HepG2 (cell line): Measurements from ENCODE around the gene CD19. TPM values are rescaled to one million over a fixed set of nuclear protein-coding genes. Genes with fewer than 3 reads are reported as not detected.
A peak's percentile ranks its signal among the peaks of the same experiment; 100 is the strongest.

Experiments used
- CSRNP2 ChIP-seq: sonication (generic); formaldehyde crosslinking; conservative IDR thresholded peaks from 2 replicates; pipeline ENCODE4 v1.8.0; 2022; ENCODE audit warnings: low read depth, missing genetic modification reagents
- DNMT3B ChIP-seq: conservative IDR thresholded peaks from 2 replicates; pipeline ENCODE4 v1.6.1; 2016; ENCODE audit warnings: missing biosample characterization, control low read depth
- DR1 ChIP-seq: sonication (generic); formaldehyde crosslinking; IDR thresholded peaks from 2 replicates; pipeline ENCODE4 v1.8.0; 2021; ENCODE audit warnings: mild to moderate bottlenecking, missing genetic modification reagents, inconsistent platforms
- FOXK2 ChIP-seq: fragments of 450-650 bp; IDR thresholded peaks from 2 replicates; pipeline ENCODE4 v1.6.1; 2016
- IRX3 ChIP-seq: sonication (generic); formaldehyde crosslinking; IDR thresholded peaks from 2 replicates; pipeline ENCODE4 v1.8.1; 2023; ENCODE audit warnings: mild to moderate bottlenecking, low read depth, missing genetic modification reagents, borderline replicate concordance
- NKX3-1 ChIP-seq: sonication (generic); formaldehyde crosslinking; IDR thresholded peaks from 2 replicates; pipeline ENCODE4 v1.5.0; 2020; ENCODE audit warnings: missing genetic modification reagents
- NR2F6 ChIP-seq, 2 experiments: IDR thresholded peaks; 2 replicates each; pipeline ENCODE4 v1.6.1; 2016; ENCODE audit warnings: antibody characterized with exemption in 1 of 2, mild to moderate bottlenecking in 1 of 2
- PRPF4 ChIP-seq: fragments of 200-400 bp; formaldehyde crosslinking; IDR thresholded peaks from 2 replicates; pipeline ENCODE4 v1.6.1; 2016; ENCODE audit warnings: low read length, low read depth; ENCODE audit not compliant: poor library complexity, severe bottlenecking
- RAD21 ChIP-seq: fragments of 450-650 bp; formaldehyde crosslinking; IDR thresholded peaks from 2 replicates; pipeline ENCODE4 v1.5.0; 2020; ENCODE audit warnings: mild to moderate bottlenecking
- RORA ChIP-seq: sonication (generic); formaldehyde crosslinking; IDR thresholded peaks from 2 replicates; pipeline ENCODE4 v1.5.0; 2020; ENCODE audit warnings: mild to moderate bottlenecking, missing genetic modification reagents, moderate library complexity
- SAFB2 ChIP-seq: sonication (generic); formaldehyde crosslinking; IDR thresholded peaks from 2 replicates; pipeline ENCODE4 v1.5.1; 2020; ENCODE audit warnings: missing genetic modification reagents, low read depth, mild to moderate bottlenecking, borderline replicate concordance
- ZBTB38 ChIP-seq: sonication (generic); formaldehyde crosslinking; IDR thresholded peaks from 2 replicates; pipeline ENCODE4 v1.5.1; 2020; ENCODE audit warnings: mild to moderate bottlenecking, missing genetic modification reagents
- ZMYM4 ChIP-seq: sonication (generic); formaldehyde crosslinking; IDR thresholded peaks from 2 replicates; pipeline ENCODE4 v1.8.1; 2023; ENCODE audit warnings: mild to moderate bottlenecking, missing genetic modification reagents
- ZNF550 ChIP-seq: sonication (generic); formaldehyde crosslinking; IDR thresholded peaks from 2 replicates; pipeline ENCODE4 v1.4.0; 2020; ENCODE audit warnings: mild to moderate bottlenecking, missing genetic modification reagents, borderline replicate concordance
- ZNF780A ChIP-seq: sonication (generic); formaldehyde crosslinking; IDR thresholded peaks from 2 replicates; pipeline ENCODE4 v1.8.0; 2022; ENCODE audit warnings: mild to moderate bottlenecking, missing genetic modification reagents, moderate library complexity
- ZSCAN20 ChIP-seq: sonication (generic); formaldehyde crosslinking; IDR thresholded peaks from 2 replicates; pipeline ENCODE4 v1.4.0; 2020; ENCODE audit warnings: missing genetic modification reagents, mild to moderate bottlenecking, borderline replicate concordance
- polyA plus RNA-seq, 8 experiments: library from polyadenylated mRNA; depleted of rRNA in 3 of 8; stranded (reverse) in 7 of 8; unstranded in 1 of 8; fragments of >200 nt; fragmentation: Illumina TruSeq in 4 of 8; extraction: Trizol in 4 of 8; gene quantifications; 2 replicates each; pipeline versions ENCODE4 v1.2.1 to v1.2.3, GENCODE V29; 2011 to 2016; ENCODE audit warnings: low read depth in 4 of 8, missing spikeins in 1 of 8, mixed read lengths in 1 of 8; ENCODE audit not compliant: insufficient read depth in 1 of 8
- total RNA-seq, 5 experiments: library from RNA; depleted of rRNA; stranded (reverse); fragments of >200 nt; fragmentation: Illumina TruSeq; extraction: Trizol; gene quantifications; 2 replicates each; pipeline ENCODE4 v1.2.3, GENCODE V29; 2016; ENCODE audit warnings: low read depth in 1 of 5
- TF ChIP-seq, protein P1 (sequence below): sonication (generic); formaldehyde crosslinking; conservative IDR thresholded peaks from 2 replicates; pipeline ENCODE4 v1.8.1; 2023; ENCODE audit warnings: missing genetic modification reagents
- TF ChIP-seq, protein P2 (sequence below): sonication (generic); formaldehyde crosslinking; IDR thresholded peaks from 2 replicates; pipeline ENCODE4 v1.5.0; 2020; ENCODE audit warnings: mild to moderate bottlenecking, missing genetic modification reagents, borderline replicate concordance
- TF ChIP-seq, protein P3 (sequence below): sonication (generic); formaldehyde crosslinking; IDR thresholded peaks from 2 replicates; pipeline ENCODE4 v1.8.1; 2023; ENCODE audit warnings: mild to moderate bottlenecking, missing genetic modification reagents
- TF ChIP-seq, protein P4 (sequence below): sonication (generic); formaldehyde crosslinking; IDR thresholded peaks from 2 replicates; pipeline ENCODE4 v1.5.1; 2020; ENCODE audit warnings: missing genetic modification reagents, mild to moderate bottlenecking, borderline replicate concordance

The CD19 gene
- total and polyA plus RNA-seq, 2 of the 13 experiments (the other 11 are each of a cell fraction or from before 2014, with no cell fraction given) = 0.55 to 1.1 TPM

DNA sequence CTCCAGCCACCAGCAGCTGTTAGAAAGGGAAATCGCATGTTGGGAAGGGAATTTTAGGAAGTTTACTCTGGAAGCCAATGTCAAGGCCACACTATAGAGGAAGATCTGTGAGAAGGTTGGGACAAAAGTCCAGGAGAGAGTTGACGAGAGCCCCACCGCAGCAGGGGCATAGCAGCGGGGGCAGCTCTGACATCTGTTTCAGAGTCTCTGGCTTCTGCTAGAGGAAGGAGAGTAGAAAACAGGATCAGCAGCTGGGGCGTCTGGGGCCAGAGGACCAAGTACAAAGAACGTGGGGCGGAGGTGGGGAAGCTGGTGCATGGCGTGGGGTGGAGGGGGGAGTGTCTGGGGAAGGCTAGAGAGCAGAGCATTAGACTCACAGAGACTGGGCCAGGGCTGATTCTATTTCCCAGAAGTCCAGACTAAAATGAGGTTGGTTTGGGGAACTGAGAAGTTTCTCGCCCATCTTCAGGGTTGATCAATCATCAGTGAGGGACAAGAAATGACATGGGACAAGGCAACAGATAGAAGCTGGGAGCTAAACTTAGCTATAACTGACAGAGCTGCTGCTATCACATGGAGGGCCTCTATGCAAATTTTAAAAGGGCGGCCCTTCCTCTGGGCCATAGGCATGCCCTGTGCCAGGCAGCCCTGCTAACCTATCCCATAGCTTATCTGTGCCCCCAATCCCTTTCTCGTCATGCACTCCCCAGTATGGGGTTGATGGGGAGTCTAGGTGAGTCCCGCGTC lies 7.9 kb upstream of the CD19 start (continued):
- TF ChIP-seq, protein P1, sequence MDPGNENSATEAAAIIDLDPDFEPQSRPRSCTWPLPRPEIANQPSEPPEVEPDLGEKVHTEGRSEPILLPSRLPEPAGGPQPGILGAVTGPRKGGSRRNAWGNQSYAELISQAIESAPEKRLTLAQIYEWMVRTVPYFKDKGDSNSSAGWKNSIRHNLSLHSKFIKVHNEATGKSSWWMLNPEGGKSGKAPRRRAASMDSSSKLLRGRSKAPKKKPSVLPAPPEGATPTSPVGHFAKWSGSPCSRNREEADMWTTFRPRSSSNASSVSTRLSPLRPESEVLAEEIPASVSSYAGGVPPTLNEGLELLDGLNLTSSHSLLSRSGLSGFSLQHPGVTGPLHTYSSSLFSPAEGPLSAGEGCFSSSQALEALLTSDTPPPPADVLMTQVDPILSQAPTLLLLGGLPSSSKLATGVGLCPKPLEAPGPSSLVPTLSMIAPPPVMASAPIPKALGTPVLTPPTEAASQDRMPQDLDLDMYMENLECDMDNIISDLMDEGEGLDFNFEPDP (CRISPR knock-in tag) = no peak
- TF ChIP-seq, protein P2, sequence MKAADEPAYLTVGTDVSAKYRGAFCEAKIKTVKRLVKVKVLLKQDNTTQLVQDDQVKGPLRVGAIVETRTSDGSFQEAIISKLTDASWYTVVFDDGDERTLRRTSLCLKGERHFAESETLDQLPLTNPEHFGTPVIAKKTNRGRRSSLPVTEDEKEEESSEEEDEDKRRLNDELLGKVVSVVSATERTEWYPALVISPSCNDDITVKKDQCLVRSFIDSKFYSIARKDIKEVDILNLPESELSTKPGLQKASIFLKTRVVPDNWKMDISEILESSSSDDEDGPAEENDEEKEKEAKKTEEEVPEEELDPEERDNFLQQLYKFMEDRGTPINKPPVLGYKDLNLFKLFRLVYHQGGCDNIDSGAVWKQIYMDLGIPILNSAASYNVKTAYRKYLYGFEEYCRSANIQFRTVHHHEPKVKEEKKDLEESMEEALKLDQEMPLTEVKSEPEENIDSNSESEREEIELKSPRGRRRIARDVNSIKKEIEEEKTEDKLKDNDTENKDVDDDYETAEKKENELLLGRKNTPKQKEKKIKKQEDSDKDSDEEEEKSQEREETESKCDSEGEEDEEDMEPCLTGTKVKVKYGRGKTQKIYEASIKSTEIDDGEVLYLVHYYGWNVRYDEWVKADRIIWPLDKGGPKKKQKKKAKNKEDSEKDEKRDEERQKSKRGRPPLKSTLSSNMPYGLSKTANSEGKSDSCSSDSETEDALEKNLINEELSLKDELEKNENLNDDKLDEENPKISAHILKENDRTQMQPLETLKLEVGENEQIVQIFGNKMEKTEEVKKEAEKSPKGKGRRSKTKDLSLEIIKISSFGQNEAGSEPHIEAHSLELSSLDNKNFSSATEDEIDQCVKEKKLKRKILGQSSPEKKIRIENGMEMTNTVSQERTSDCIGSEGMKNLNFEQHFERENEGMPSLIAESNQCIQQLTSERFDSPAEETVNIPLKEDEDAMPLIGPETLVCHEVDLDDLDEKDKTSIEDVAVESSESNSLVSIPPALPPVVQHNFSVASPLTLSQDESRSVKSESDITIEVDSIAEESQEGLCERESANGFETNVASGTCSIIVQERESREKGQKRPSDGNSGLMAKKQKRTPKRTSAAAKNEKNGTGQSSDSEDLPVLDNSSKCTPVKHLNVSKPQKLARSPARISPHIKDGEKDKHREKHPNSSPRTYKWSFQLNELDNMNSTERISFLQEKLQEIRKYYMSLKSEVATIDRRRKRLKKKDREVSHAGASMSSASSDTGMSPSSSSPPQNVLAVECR (CRISPR knock-in tag) = no peak
- no peak for TF ChIP-seq DR1
- no peak for TF ChIP-seq SAFB2
- no peak for TF ChIP-seq ZNF550 (CRISPR knock-in tag)
- 0 out of 2 replicates have a peak, but pooled peaks have one; percentile 31 for TF ChIP-seq ZMYM4 (CRISPR knock-in tag)
- no peak for TF ChIP-seq RAD21 (CRISPR knock-in tag)
- TF ChIP-seq, protein P3, sequence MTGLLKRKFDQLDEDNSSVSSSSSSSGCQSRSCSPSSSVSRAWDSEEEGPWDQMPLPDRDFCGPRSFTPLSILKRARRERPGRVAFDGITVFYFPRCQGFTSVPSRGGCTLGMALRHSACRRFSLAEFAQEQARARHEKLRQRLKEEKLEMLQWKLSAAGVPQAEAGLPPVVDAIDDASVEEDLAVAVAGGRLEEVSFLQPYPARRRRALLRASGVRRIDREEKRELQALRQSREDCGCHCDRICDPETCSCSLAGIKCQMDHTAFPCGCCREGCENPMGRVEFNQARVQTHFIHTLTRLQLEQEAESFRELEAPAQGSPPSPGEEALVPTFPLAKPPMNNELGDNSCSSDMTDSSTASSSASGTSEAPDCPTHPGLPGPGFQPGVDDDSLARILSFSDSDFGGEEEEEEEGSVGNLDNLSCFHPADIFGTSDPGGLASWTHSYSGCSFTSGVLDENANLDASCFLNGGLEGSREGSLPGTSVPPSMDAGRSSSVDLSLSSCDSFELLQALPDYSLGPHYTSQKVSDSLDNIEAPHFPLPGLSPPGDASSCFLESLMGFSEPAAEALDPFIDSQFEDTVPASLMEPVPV (CRISPR knock-in tag) = no peak
- peak; percentile 77; the same call in 1 of the 2 replicates for TF ChIP-seq NR2F6 (IDR thresholded peaks at IDR 0.05)
- peak; percentile 49; the same call in 1 of the 2 replicates for TF ChIP-seq NR2F6 (CRISPR knock-in tag; IDR thresholded peaks at IDR 0.05)
- TF ChIP-seq DNMT3B (CRISPR knock-in tag) = no peak
- TF ChIP-seq FOXK2 = no peak
- no peak for TF ChIP-seq IRX3 (CRISPR knock-in tag)
- TF ChIP-seq NKX3-1 = no peak
- no peak for TF ChIP-seq PRPF4
- TF ChIP-seq, protein P4, sequence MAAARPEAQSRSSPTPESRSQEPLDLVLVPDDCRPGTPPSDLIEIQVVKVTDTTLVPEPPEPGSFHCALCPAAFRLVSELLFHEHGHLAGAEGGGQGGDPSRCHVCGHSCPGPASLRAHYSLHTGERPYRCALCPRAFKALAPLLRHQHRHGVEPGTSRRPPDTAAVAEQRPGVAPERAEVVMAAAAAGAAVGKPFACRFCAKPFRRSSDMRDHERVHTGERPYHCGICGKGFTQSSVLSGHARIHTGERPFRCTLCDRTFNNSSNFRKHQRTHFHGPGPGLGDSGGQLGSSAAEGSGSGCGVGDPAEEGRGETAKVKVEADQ (CRISPR knock-in tag) = no peak
- no peak for TF ChIP-seq CSRNP2 (CRISPR knock-in tag)
- TF ChIP-seq RORA = no peak
- TF ChIP-seq ZNF780A = no peak
- no peak for TF ChIP-seq ZSCAN20 (CRISPR knock-in tag)
- TF ChIP-seq ZBTB38 = no peak
